Panc1 (cell line): Measurements from ENCODE around the gene C12orf75.

Source experiments
- POLR2AphosphoS5 ChIP-seq: IDR thresholded peaks from 2 replicates; pipeline ENCODE4 v1.6.1; 2012; ENCODE audit warnings: mild to moderate bottlenecking, low read depth, low read length, moderate library complexity
- SIN3A ChIP-seq: IDR thresholded peaks from 2 replicates; pipeline ENCODE4 v1.6.1; 2012; ENCODE audit warnings: low read depth, mild to moderate bottlenecking, low read length, moderate library complexity, borderline replicate concordance; ENCODE audit not compliant: insufficient read depth

- no peak for TF ChIP-seq POLR2AphosphoS5
- no peak for TF ChIP-seq SIN3A
Measured at GRCh38 chr12:105294886-105295479, 35.5 kb upstream of the C12orf75 start.
